GM18505 (cell line): Measurements from ENCODE around the gene NLE1.
"Not testable (repeated sequence)": the region's sequence is repeated elsewhere in the genome, so short reads cannot be mapped to it uniquely, and the experiment has no call there.

ENCODE experiments used
- ATAC-seq: cut with Tn5 transposase; IDR thresholded peaks from one replicate; pipeline ENCODE4 v1.9.1; 2021; ENCODE audit not compliant: unreplicated experiment
- POLR2A ChIP-seq: IDR thresholded peaks from 4 replicates; pipeline ENCODE4 v1.6.1; 2011; ENCODE audit warnings: borderline replicate concordance; ENCODE audit not compliant: insufficient read depth, insufficient read length; ENCODE audit errors: extremely low read depth

Gene NLE1

DNA sequence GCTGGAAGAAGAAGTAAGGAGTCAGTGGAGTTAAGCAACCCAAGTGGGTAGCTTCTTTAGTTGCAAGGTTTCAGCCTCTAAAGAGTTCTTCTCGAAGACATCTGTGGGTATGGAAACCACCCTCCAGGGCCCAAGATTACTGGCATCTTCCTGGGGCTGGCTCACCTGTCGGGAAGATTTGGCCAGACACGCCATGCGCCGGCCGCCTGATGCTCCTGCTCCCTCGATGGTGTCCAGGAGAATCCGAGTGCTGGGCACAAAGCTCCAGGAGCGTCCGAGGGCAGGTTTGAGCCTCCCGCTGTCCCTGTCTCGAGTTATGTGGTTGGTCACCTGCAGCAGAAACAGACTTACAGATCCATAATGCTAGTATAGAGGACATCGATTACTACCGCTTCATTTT lies 41.1 kb downstream of the NLE1 start:
- TF ChIP-seq POLR2A = no peak
- no peak for ATAC-seq

DNA sequence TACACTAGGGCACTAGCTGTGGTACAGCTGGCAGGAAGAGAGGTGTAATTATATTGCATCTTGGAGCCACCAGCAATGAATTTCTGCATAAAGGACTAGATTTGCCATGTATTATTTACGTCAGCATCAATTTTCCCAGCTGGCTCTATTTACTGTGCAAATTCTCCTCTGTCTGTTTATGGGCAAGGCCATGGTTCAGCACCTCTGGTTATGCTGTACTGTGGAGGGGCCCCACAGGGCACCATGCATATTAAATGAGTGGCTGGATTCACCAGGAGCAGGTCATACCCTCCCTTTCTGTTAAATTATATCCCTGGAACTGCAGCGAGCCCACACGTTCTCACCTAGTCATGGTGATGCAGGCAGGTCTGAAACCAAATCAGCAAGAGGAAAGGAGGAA lies 42.2 kb downstream of the NLE1 start:
- no peak for TF ChIP-seq POLR2A
- no peak for ATAC-seq

GRCh38 chr17:35097776-35098175 lies 44.3 kb downstream of the NLE1 start:
- TF ChIP-seq POLR2A = no peak

GRCh38 chr17:35095741-35096140 lies 46.4 kb downstream of the NLE1 start:
- TF ChIP-seq POLR2A = no peak
- ATAC-seq = no peak

More at GRCh38 chr17:35097776-35098175, 44.3 kb downstream of the NLE1 start:
- no peak for ATAC-seq

DNA sequence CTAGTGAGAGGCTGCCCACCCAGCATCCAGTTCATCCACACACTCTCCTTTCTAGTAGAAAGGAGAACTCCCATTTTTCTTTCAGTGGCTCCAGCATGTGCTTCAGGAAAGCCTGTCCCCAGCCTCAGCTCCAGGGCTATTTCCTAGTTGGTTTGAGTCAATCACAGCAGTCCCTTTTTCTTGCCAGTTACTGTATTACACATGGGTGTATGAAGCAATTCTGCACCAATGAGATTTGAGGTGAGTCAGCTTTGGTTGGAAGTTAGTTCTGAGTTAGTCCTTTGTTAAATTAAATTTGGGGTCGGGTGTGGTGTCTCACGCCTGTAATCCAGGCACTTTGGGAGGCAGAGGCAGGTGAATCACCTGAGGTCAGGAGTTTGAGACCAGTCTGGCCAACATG lies 47.2 kb downstream of the NLE1 start:
- no peak for ATAC-seq
- no peak for TF ChIP-seq POLR2A

DNA sequence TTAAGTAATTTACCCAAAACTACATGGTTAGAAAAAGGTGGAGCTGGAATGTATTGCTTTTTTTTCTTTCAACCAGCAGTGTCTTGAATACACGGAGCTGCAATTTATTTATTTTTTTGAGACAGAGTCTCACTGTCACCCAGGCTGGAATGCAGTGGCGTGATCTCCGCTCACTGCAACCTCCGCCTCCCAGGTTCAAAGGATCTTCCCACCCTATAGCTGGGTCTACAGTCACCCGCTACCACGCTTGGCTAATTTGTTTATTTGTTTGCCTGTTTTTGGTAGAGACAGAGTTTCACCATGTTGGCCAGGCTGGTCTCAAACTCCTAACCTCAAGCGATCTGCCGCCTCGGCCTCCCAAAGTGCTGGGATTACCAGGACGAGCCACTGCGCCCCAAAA lies 51.4 kb downstream of the NLE1 start:
- ATAC-seq = not testable (repeated sequence)

DNA sequence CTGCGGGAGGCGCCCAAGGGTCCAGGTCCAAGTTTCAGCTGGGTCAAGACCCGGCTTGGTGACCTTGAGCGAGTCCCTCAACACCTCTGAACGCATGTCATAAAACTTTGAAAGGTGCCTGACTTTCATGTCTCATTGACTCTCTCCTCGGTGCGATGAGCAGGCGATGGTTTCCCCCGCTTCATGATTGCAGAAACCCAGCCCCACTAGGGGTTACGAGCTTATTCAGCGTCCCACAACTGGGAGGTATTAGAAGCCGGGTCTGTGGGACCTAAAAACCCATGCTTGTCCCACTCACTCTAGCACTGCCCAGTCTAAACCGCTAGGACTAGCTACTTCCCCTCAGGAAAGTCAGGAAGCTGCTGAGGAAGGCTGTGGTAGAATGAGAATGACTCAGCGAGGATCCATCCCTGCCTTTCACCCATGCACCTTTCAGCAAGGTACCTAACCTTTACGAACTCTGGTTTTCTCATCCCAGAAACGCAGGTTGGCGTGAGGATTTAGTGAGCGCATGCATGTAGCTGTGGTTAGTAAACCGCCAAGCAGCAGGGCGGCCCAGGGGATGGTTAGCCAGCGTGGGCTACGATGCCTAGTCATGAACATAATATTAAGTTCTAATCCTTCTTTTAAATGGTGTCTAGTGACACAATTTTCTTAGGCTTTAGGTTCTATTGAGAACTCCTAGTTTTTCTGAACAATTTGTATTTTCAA lies 52.4 kb downstream of the NLE1 start:
- no peak for ATAC-seq
- TF ChIP-seq POLR2A = no peak

DNA sequence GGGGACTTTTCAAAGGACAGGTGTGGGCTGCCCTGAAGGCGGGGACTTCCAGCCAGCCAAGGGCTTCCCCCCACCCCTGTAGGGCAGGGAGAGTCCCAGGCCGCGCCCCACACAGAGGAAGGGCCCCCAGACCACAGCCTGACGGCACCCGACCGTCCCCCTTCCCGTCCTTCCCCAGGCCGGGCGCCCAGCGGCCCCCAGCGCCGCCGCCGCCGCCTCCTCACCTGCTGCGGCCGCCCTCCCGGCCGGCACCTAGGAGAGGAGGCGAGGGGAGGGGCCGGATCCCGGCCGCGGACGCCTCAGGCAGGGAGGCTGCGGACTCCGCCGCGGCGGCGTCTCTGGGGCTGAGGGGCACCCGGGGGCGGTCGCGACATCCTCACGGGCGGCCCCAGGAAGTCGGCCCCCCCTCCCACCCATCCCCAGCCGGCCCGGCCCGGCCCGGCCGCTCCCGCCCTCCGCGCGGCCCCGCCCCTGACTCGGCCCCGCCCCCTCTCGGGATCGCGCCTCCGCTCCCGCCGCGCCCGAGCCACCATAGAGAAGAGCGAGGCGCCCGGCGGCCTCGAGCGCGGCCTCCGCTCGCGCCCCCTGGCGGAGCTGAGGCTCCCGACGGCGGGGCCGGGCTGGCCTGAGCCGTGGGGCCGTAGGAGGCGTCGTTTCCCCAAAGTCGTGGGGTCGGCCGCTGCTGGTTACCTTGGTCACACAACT lies 53.1 kb downstream of the NLE1 start:
- peak; percentile 57 for TF ChIP-seq POLR2A
- ATAC-seq = peak; percentile 77

DNA sequence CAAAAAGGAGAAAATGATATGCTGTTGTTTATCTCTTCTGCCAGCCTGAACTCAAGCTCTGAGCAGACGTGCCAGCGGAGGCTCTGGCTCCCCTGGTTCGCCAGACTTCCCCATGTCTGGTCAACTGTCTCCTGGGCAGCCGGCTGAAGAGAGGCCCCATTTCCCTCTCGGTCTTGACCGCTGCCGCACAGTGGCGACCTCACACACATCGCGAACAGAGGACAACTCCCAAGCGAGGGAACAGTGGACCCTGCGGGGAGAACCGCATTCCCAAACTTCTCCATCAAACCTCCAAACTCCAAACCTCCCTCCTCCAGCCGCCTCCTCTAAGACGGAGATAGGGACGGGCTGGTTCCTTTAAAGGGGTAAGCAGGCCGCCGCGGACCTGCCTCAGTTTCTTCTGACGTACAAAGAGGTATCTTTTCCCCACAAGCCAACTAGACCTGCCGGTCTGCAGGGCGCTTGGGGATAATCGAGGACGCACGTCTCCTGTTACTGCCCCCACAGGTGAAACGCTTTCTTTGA lies 53.7 kb downstream of the NLE1 start:
- peak; percentile 63 for TF ChIP-seq POLR2A
- ATAC-seq = peak; percentile 3

DNA sequence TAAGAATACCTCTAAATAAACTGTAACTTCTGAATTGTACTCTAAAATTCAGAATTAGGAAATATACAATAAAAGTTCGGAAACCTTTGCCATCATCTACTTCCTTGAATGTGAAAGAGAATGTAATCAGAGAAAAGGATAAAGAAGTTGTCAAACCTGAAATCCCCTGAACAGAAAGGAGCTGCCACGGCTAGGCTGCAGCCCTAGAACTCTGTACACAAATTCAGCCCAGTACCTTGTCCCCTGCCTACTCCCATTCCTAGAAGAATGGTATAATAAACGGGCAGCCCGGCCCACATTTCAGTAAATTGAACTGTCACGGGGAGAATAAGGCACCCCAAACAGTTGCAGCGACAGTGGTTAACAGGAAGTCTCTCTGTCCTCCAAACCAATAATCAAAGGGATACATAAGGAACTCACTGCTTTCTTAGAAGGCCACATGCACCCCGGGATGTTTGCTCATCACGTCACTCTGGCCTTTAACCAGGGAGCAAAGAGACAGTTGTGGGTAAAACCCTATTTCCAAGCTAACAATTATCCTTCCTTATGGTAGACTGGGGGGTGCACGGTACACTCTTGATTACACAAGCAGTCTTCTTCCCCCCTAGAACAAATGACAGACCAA lies 54.3 kb downstream of the NLE1 start:
- ATAC-seq = no peak
- no peak for TF ChIP-seq POLR2A

DNA sequence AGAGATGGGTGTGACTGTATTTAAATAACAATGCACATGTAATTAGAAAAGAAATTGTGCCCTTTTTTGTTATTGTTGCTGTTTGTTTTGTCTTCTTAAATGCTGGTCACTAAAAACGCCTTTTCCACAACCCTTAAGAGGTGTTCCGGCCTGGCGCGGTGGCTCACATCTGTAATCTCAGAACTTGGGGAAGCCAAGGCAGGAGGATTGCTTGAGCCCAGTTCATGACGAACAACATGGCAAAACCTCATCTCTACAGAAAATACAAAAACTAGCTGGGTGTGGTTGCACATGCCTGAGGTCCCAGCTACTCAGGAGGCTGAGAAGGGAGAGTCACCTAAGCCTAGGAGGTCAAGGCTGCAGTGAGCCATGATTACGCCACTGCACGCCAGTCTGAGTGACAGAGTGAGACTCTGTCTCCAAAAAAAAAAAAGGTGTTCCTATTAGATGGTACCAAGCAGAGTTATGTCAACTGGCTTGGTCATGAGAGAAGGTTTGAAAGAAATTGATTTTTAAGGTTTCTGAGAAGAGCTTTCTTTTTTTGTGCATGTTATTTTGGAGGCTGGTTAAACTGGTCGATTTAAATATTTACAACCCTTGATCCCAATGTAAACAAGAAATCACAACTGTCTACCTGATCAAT lies 55.1 kb downstream of the NLE1 start:
- ATAC-seq = no peak
- TF ChIP-seq POLR2A = no peak

GRCh38 chr17:35086164-35086563 lies 55.9 kb downstream of the NLE1 start:
- no peak for ATAC-seq
- TF ChIP-seq POLR2A = no peak

GRCh38 chr17:35084987-35085386 lies 57.1 kb downstream of the NLE1 start:
- TF ChIP-seq POLR2A = no peak
- ATAC-seq = no peak
